H1 (cell line): ENCODE measurements around the gene IL9. TPM values are rescaled to one million over a fixed set of nuclear protein-coding genes. Genes with fewer than 3 reads are reported as not detected.

Experiments used
- CTCF ChIA-PET: fragments of 300-600 bp; sonication (Branson Sonifier 250); formaldehyde crosslinking; loops from one replicate; lab custom pipeline; 2021; ENCODE audit not compliant: partially characterized antibody; lab: Charles Lee
- POLR2A ChIA-PET: fragments of 300-600 bp; sonication (Branson Sonifier 250); formaldehyde crosslinking; loops from one replicate; lab custom pipeline; 2021; ENCODE audit warnings: inconsistent platforms; ENCODE audit not compliant: partially characterized antibody; lab: Charles Lee
- DNase-seq, 2 experiments: peaks; one replicate each; pipeline versions ENCODE4 v3.0.0 to v3.0.0-alpha.2; 2010 to 2022; ENCODE audit warnings: low spot score in 2 of 2, low read depth in 1 of 2, mixed read lengths in 1 of 2
- FAIRE-seq: peaks from 2 replicates; lab custom pipeline; 2011; peaks lifted over from hg19 to GRCh38; lab: Jason Lieb, UNC
- H2AFZ ChIP-seq: 2 replicates; pipeline ENCODE4 v1.8.1; 2012; ENCODE audit warnings: low read length, inconsistent platforms
- H2AK5ac ChIP-seq: 2 replicates; pipeline ENCODE4 v1.6.1; 2013; ENCODE audit warnings: low read depth, low read length
- H2BK120ac ChIP-seq: replicated peaks from 2 replicates; pipeline ENCODE3; 2013; ENCODE audit warnings: low read depth, low read length, inconsistent platforms
- H2BK12ac ChIP-seq: 2 replicates; pipeline ENCODE4 v1.6.1; 2013; ENCODE audit warnings: low read depth, low read length
- H2BK15ac ChIP-seq: 2 replicates; pipeline ENCODE4 v1.6.1; 2013; ENCODE audit warnings: low read length
- H2BK20ac ChIP-seq: 2 replicates; pipeline ENCODE4 v1.6.1; 2013; ENCODE audit warnings: low read length
- H2BK5ac ChIP-seq: 2 replicates; pipeline ENCODE4 v1.6.1; 2013; ENCODE audit warnings: low read depth, low read length
- H3K14ac ChIP-seq: 2 replicates; pipeline ENCODE4 v1.6.1; 2013; ENCODE audit warnings: inconsistent platforms; ENCODE audit not compliant: insufficient read length
- H3K18ac ChIP-seq: 2 replicates; pipeline ENCODE4 v1.6.1; 2013; ENCODE audit warnings: low read length; ENCODE audit errors: extremely low read depth
- H3K23ac ChIP-seq: 2 replicates; pipeline ENCODE4 v1.6.1; 2013; ENCODE audit warnings: inconsistent platforms; ENCODE audit not compliant: insufficient read length
- H3K23me2 ChIP-seq: 2 replicates; pipeline ENCODE4 v1.6.1; 2013; ENCODE audit warnings: low read depth, low read length
- H3K27ac ChIP-seq: 2 replicates; pipeline ENCODE4 v1.6.1; 2011; ENCODE audit warnings: low read depth, low read length, inconsistent platforms
- H3K27me3 ChIP-seq, 4 experiments: replicated peaks in 1 of 4; 1 replicate in 1 of 4; 2 replicates in 3 of 4; pipeline versions ENCODE4 v1.6.1 to v1.8.1; 2011 to 2013; ENCODE audit warnings: low read length in 3 of 4, mild to moderate bottlenecking in 3 of 4, inconsistent platforms in 2 of 4, mixed read lengths in 2 of 4, moderate library complexity in 1 of 4; ENCODE audit not compliant: control insufficient read depth in 3 of 4, insufficient read depth in 3 of 4; ENCODE audit errors: extremely low read depth in 1 of 4
- H3K36me3 ChIP-seq, 4 experiments: 2 replicates each; pipeline versions ENCODE4 v1.6.1 to v1.8.1; 2011 to 2013; ENCODE audit warnings: mild to moderate bottlenecking in 4 of 4, low read length in 3 of 4, moderate library complexity in 2 of 4, control low read depth in 1 of 4, inconsistent platforms in 1 of 4; ENCODE audit not compliant: insufficient read depth in 4 of 4, control insufficient read depth in 2 of 4
- H3K4ac ChIP-seq: replicated peaks from 2 replicates; pipeline ENCODE3; 2013; ENCODE audit warnings: low read length, low read depth, mixed read lengths, inconsistent platforms; ENCODE audit not compliant: insufficient read length
- H3K4me1 ChIP-seq, 4 experiments: replicated peaks in 1 of 4; 1 replicate in 1 of 4; 2 replicates in 3 of 4; pipeline versions ENCODE4 v1.6.1 to v1.8.1; 2011 to 2013; ENCODE audit warnings: low read length in 3 of 4, inconsistent platforms in 2 of 4, mixed read lengths in 1 of 4; ENCODE audit not compliant: insufficient read depth in 4 of 4, control insufficient read depth in 3 of 4
- H3K4me2 ChIP-seq, 2 experiments: 2 replicates each; pipeline versions ENCODE4 v1.6.1 to v1.8.1; 2011 to 2013; ENCODE audit warnings: low read depth in 2 of 2, low read length in 2 of 2, control low read depth in 1 of 2, inconsistent platforms in 1 of 2, mild to moderate bottlenecking in 1 of 2; ENCODE audit not compliant: insufficient read depth in 1 of 2
- H3K4me3 ChIP-seq, 4 experiments: fragments of 200-600, 300-600 bp in 1 of 4; sonication (generic), shearing (Covaris generic), sonication (Bioruptor Twin) in 1 of 4; 2 replicates each; pipeline versions ENCODE4 v1.5.1 to v1.8.1; 2011 to 2016; ENCODE audit warnings: low read length in 4 of 4, low read depth in 3 of 4, control low read depth in 2 of 4, inconsistent platforms in 2 of 4, mild to moderate bottlenecking in 2 of 4, mixed read lengths in 1 of 4, moderate library complexity in 1 of 4; ENCODE audit not compliant: insufficient read depth in 2 of 4; ENCODE audit errors: extremely low read depth in 1 of 4
- H3K56ac ChIP-seq: replicated peaks from 2 replicates; pipeline ENCODE3; 2013; ENCODE audit warnings: low read depth, mild to moderate bottlenecking, mixed read lengths, low read length, inconsistent platforms; ENCODE audit not compliant: insufficient read length
- H3K79me1 ChIP-seq: 2 replicates; pipeline ENCODE4 v1.6.1; 2013; ENCODE audit warnings: low read depth, low read length, control low read depth
- H3K79me2 ChIP-seq, 2 experiments: 2 replicates each; pipeline versions ENCODE4 v1.6.1 to v1.8.1; 2012 to 2013; ENCODE audit warnings: low read length in 2 of 2, mild to moderate bottlenecking in 2 of 2, inconsistent platforms in 1 of 2; ENCODE audit not compliant: insufficient read depth in 2 of 2, control insufficient read depth in 1 of 2
- H3K9ac ChIP-seq, 4 experiments: replicated peaks in 1 of 4; 1 replicate in 1 of 4; 2 replicates in 3 of 4; pipeline versions ENCODE4 v1.6.1 to v1.8.1; 2011 to 2013; ENCODE audit warnings: low read depth in 3 of 4, low read length in 3 of 4, control low read depth in 2 of 4, mild to moderate bottlenecking in 2 of 4, moderate library complexity in 2 of 4, inconsistent platforms in 1 of 4; ENCODE audit errors: extremely low read depth in 1 of 4
- H3K9me3 ChIP-seq, 2 experiments: 2 replicates each; pipeline versions ENCODE4 v1.6.1 to v1.8.1; 2012 to 2013; ENCODE audit warnings: mild to moderate bottlenecking in 2 of 2, moderate library complexity in 2 of 2, control low read depth in 1 of 2, inconsistent platforms in 1 of 2, low read depth in 1 of 2, low read length in 1 of 2, mixed read lengths in 1 of 2; ENCODE audit not compliant: insufficient read depth in 2 of 2
- H4K20me1 ChIP-seq, 2 experiments: replicated peaks in 1 of 2; 2 replicates each; pipeline versions ENCODE3 to v1.8.1; 2011 to 2013; ENCODE audit warnings: inconsistent platforms in 2 of 2, low read length in 2 of 2, mild to moderate bottlenecking in 1 of 2; ENCODE audit not compliant: insufficient read depth in 2 of 2, control insufficient read depth in 1 of 2
- H4K5ac ChIP-seq: 2 replicates; pipeline ENCODE4 v1.6.1; 2013; ENCODE audit warnings: low read length, low read depth, mixed read lengths, inconsistent platforms; ENCODE audit not compliant: insufficient read length
- H4K8ac ChIP-seq: 2 replicates; pipeline ENCODE4 v1.8.0; 2013; ENCODE audit warnings: mild to moderate bottlenecking, moderate library complexity, low read length, inconsistent platforms; ENCODE audit not compliant: insufficient read depth; ENCODE audit errors: extremely low read depth
- H4K91ac ChIP-seq: replicated peaks from 2 replicates; pipeline ENCODE3; 2013; ENCODE audit warnings: low read length, mixed read lengths, inconsistent platforms; ENCODE audit not compliant: insufficient read length
- CBX8 ChIP-seq: fragments of 300-800, 300-1000 bp; sonication (generic); IDR thresholded peaks from 2 replicates; pipeline ENCODE4 v1.7.1; 2016; ENCODE audit warnings: low read depth, low read length, borderline replicate concordance
- E2F6 ChIP-seq: IDR thresholded peaks from 2 replicates; pipeline ENCODE4 v1.6.1; 2012; ENCODE audit warnings: inconsistent platforms
- HDAC2 ChIP-seq, 2 experiments: fragments of 300-600 bp in 1 of 2; sonication (generic) in 1 of 2; IDR thresholded peaks; 2 replicates each; pipeline ENCODE4 v1.6.1; 2011 to 2012; ENCODE audit warnings: low read depth in 2 of 2, low read length in 2 of 2, mild to moderate bottlenecking in 2 of 2, moderate library complexity in 2 of 2, borderline replicate concordance in 1 of 2, inconsistent platforms in 1 of 2
- JUN ChIP-seq: IDR thresholded peaks from 2 replicates; pipeline ENCODE4 v1.6.1; 2011; ENCODE audit warnings: low read depth, mild to moderate bottlenecking, improper control_type of control experiment, low read length
- KDM5A ChIP-seq: fragments of 200-600 bp; IDR thresholded peaks from 2 replicates; pipeline ENCODE4 v1.7.1; 2012; ENCODE audit warnings: mild to moderate bottlenecking, low read length, inconsistent platforms, mixed read lengths
- MAX ChIP-seq: IDR thresholded peaks from 2 replicates; pipeline ENCODE4 v1.6.1; 2012; ENCODE audit warnings: inconsistent platforms
- SAP30 ChIP-seq: fragments of 300-600 bp; sonication (generic); IDR thresholded peaks from 2 replicates; pipeline ENCODE4 v1.7.1; 2012; ENCODE audit warnings: low read length, moderate library complexity, mild to moderate bottlenecking, inconsistent platforms; ENCODE audit not compliant: insufficient read depth, insufficient replicate concordance
- WGBS, 2 experiments: shearing (Covaris generic) in 1 of 2; methylation state at CpG; one replicate each; pipeline versions ENCODE4 v1.1.6 to v1.1.7; 2013 to 2015; ENCODE audit warnings: low lambda C conversion rate in 2 of 2, mixed read lengths in 2 of 2, inconsistent platforms in 1 of 2, low coverage in 1 of 2, missing lambda C conversion rate in 1 of 2; ENCODE audit not compliant: insufficient replicate concordance in 2 of 2, insufficient coverage in 1 of 2, insufficient read length in 1 of 2; ENCODE audit errors: extremely low coverage in 1 of 2, missing lambda C conversion rate in 1 of 2; 5-methylcytosine and 5-hydroxymethylcytosine counted together
- polyA plus RNA-seq, 7 experiments: library from polyadenylated mRNA; depleted of rRNA in 3 of 7; stranded (reverse) in 5 of 7; unstranded in 2 of 7; fragments of >200 nt in 5 of 7; fragments of 200-250 nt in 2 of 7; gene quantifications; 1 replicate in 5 of 7; 2 replicates in 1 of 7; 4 replicates in 1 of 7; pipeline versions ENCODE4 v1.2.1 to v1.2.3, GENCODE V29; 2011 to 2013; ENCODE audit warnings: missing spikeins in 2 of 7, mixed read lengths in 2 of 7
- total RNA-seq: library from RNA; stranded (reverse); fragmentation: NEBNext Ultra II Directional; extraction: Animal tissue kit (Norgen Biotek cat#: 25700); gene quantifications from 2 replicates; pipeline ENCODE4 v1.2.1, GENCODE V29; 2021

IL9 gene
- total and polyA plus RNA-seq, 2 of the 8 experiments (the other 6 are each of a cell fraction or from before 2014, with no cell fraction given) = not detected

- Histone ChIP-seq H3K23ac (no peak overlapping the region), H3K27ac (no peak overlapping the region), H3K79me1 (no peaks in the 10 kb centered on the region), H4K8ac (no peak overlapping the region), H4K20me1 (no peaks in the 10 kb centered on the region), H3K4me3 (no peak overlapping the region), H2BK20ac (no peak overlapping the region), H3K14ac (no peak overlapping the region), H2BK120ac (no peak overlapping the region), H3K36me3 (no peaks in the 10 kb centered on the region), H3K23me2 (no peaks in the 10 kb centered on the region), H3K9me3 (no peaks in the 10 kb centered on the region), H2BK15ac (no peak overlapping the region), H2AK5ac (no peak overlapping the region), H3K18ac (no peak overlapping the region), H3K4ac (no peak overlapping the region), H3K4me2 (no peak overlapping the region), H4K5ac (no peak overlapping the region), H2BK12ac (no peak overlapping the region), H2AFZ (no peak overlapping the region), H3K79me2 (no peaks in the 10 kb centered on the region), H3K9ac (no peak overlapping the region), H3K4me1 (peaks cover 0 to 5% (median 3%) of the 10 kb centered on the region in 4 experiments; a peak in 5 of 7 replicates), H3K27me3 (no peaks in the 10 kb centered on the region), H3K56ac (no peak overlapping the region), H2BK5ac (no peak overlapping the region), H4K91ac (no peak overlapping the region)
- no peak for FAIRE-seq
- TF ChIP-seq KDM5A (no peak), JUN (no peak), SAP30 (no peak), HDAC2 (IDR thresholded peaks at IDR 0.05; ENCODE audit: borderline replicate concordance in 1 of 2, low read depth in 2 of 2, low read length in 2 of 2) (no peak), E2F6 (no peak), MAX (no peak), CBX8 (no peak)
- POLR2A ChIA-PET = interaction anchor here (1.1 kb wide), 1 partner anchor 10 kb away, joined by 3 read pairs; no protein-coding TSS in a partner anchor
- CTCF ChIA-PET = interaction anchor here (1.2 to 3.6 kb wide), 7 partner anchors 10 to 310 kb away, joined by 3 to 18 read pairs (median 4); no protein-coding TSS in a partner anchor
- DNase-seq = no peak
- 92% methylated on average over 5 of the region's 5 CpGs; no CpG with 5 or more reads in 1 of the 2 experiments for WGBS, 2 experiments
Measured at GRCh38 chr5:135876146-135876545, 19.5 kb downstream of the IL9 start.
